ENCODE data around the gene SSC4D.
"Not testable (repeated sequence)": the region's sequence is repeated elsewhere in the genome, so short reads cannot be mapped to it uniquely, and the experiment has no call there.

Gene SSC4D

GRCh38 chr7:76395965-76396726 is 13.4 kb downstream of the SSC4D start:
- H3K4me1 ChIP-seq (ENCODE audit: control extremely low read depth in 1 of 4, control insufficient read depth in 4 of 4, insufficient read depth in 4 of 4, low read length in 3 of 4), result peaks cover 2 to 32% (median 27%) of the 10 kb centered on the region in 4 experiments
- H3K27ac ChIP-seq (ENCODE audit: insufficient read depth in 1 of 2, low read depth in 1 of 2, low read length in 2 of 2, poor library complexity in 1 of 2, severe bottlenecking in 2 of 2), result no peak overlapping the region
- CTCF ChIA-PET, result no interaction called here
- H3K36me3 ChIP-seq (ENCODE audit: control insufficient read depth in 4 of 4, insufficient read depth in 4 of 4, low read length in 3 of 4), result peaks cover 0 to 1% (median 0%) of the 10 kb centered on the region in 4 experiments
- POLR2A ChIA-PET, result no interaction called here
- H3K27me3 ChIP-seq (replicated peaks in 2 of 5; ENCODE audit: control insufficient read depth in 4 of 5, insufficient read depth in 5 of 5, low read length in 4 of 5), result no peaks in the 10 kb centered on the region
- H3K9me3 ChIP-seq (ENCODE audit: control extremely low read depth in 1 of 5, control insufficient read depth in 4 of 5, insufficient read depth in 2 of 5, low read depth in 1 of 5, low read length in 4 of 5), result no peaks in the 10 kb centered on the region
- no peak overlapping the region for H3K4me3 ChIP-seq (ENCODE audit: control insufficient read depth in 1 of 7, extremely low read depth in 1 of 7, insufficient read depth in 4 of 7, low read depth in 2 of 7, low read length in 6 of 7)
- peak in 1 of 3 donors; percentile 29 for DNase-seq
- WGBS (ENCODE audit: insufficient coverage), result 93% methylated on average over 12 of the region's 13 CpGs

- peaks cover 2 to 32% (median 27%) of the 10 kb centered on the region in 4 experiments for H3K4me1 ChIP-seq (ENCODE audit: control extremely low read depth in 1 of 4, control insufficient read depth in 4 of 4, insufficient read depth in 4 of 4, low read length in 3 of 4)
- WGBS (ENCODE audit: insufficient coverage), result 93% methylated on average over 9 of the region's 11 CpGs
Measured at GRCh38 chr7:76395605-76395964, 13.9 kb downstream of the SSC4D start.

DNA sequence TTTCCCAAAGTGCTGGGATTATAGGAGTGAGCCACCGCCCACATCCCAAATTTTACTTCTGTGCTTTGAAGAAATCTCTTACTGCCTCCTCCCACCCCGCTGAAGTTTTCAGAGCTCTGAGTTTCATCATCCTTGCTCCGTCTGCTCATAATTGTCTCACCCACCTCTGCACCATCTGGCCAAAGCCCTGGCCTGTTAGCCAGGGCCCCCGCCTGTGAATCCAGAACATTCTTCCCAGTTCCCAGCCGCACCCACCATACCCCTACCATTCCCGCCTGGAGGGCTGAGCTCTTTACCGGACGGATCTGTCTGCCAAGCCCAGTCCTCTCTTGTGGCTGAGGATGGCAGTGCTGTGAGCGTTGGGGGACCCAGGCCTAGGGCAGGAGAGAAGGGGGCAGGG is 14.5 kb downstream of the SSC4D start:
- 92% methylated on average over 8 of the region's 9 CpGs for WGBS (ENCODE audit: insufficient coverage)
- no peak overlapping the region for H3K27ac ChIP-seq (ENCODE audit: insufficient read depth in 1 of 2, low read depth in 1 of 2, low read length in 2 of 2, poor library complexity in 1 of 2, severe bottlenecking in 2 of 2)
- no peak overlapping the region for H3K4me3 ChIP-seq (ENCODE audit: control insufficient read depth in 1 of 7, extremely low read depth in 1 of 7, insufficient read depth in 4 of 7, low read depth in 2 of 7, low read length in 6 of 7)
- no peak for DNase-seq
- no peaks in the 10 kb centered on the region for H3K27me3 ChIP-seq (replicated peaks in 2 of 5; ENCODE audit: control insufficient read depth in 4 of 5, insufficient read depth in 5 of 5, low read length in 4 of 5)
- ChIA-PET POLR2A (no interaction called here), CTCF (no interaction called here)
- H3K9me3 ChIP-seq (ENCODE audit: control extremely low read depth in 1 of 5, control insufficient read depth in 4 of 5, insufficient read depth in 2 of 5, low read depth in 1 of 5, low read length in 4 of 5), result no peaks in the 10 kb centered on the region
- no peaks in the 10 kb centered on the region for H3K36me3 ChIP-seq (ENCODE audit: control insufficient read depth in 4 of 4, insufficient read depth in 4 of 4, low read length in 3 of 4)
- H3K4me1 ChIP-seq (ENCODE audit: control extremely low read depth in 1 of 4, control insufficient read depth in 4 of 4, insufficient read depth in 4 of 4, low read length in 3 of 4), result peaks cover 2 to 32% (median 27%) of the 10 kb centered on the region in 4 experiments

More at GRCh38 chr7:76395605-76395964, 13.9 kb downstream of the SSC4D start:
- DNase-seq; H3K36me3 ChIP-seq (ENCODE audit: control insufficient read depth in 4 of 4, insufficient read depth in 4 of 4, low read length in 3 of 4); POLR2A ChIA-PET; H3K9me3 ChIP-seq (ENCODE audit: control extremely low read depth in 1 of 5, control insufficient read depth in 4 of 5, insufficient read depth in 2 of 5, low read depth in 1 of 5, low read length in 4 of 5); H3K27ac ChIP-seq (ENCODE audit: insufficient read depth in 1 of 2, low read depth in 1 of 2, low read length in 2 of 2, poor library complexity in 1 of 2, severe bottlenecking in 2 of 2); H3K27me3 ChIP-seq (replicated peaks in 2 of 5; ENCODE audit: control insufficient read depth in 4 of 5, insufficient read depth in 5 of 5, low read length in 4 of 5); CTCF ChIA-PET; H3K4me3 ChIP-seq (ENCODE audit: control insufficient read depth in 1 of 7, extremely low read depth in 1 of 7, insufficient read depth in 4 of 7, low read depth in 2 of 7, low read length in 6 of 7): not testable (repeated sequence)

- DNase-seq, result peak; percentile 74 to 80 (median 77)
- peak overlapping the region; percentile 37 to 78 (median 71) for H3K4me3 ChIP-seq (ENCODE audit: control insufficient read depth in 1 of 7, extremely low read depth in 1 of 7, insufficient read depth in 4 of 7, low read depth in 2 of 7, low read length in 6 of 7)
- no peaks in the 10 kb centered on the region for H3K36me3 ChIP-seq (ENCODE audit: control insufficient read depth in 4 of 4, insufficient read depth in 4 of 4, low read length in 3 of 4)
- CTCF ChIA-PET, result interaction anchor here (0.6 to 1.3 kb wide), 4 partner anchors 16 to 954 kb away, joined by 3 to 6 read pairs (median 4); partner anchors contain the start of genes SSC4D and YWHAG
- H3K27ac ChIP-seq (ENCODE audit: insufficient read depth in 1 of 2, low read depth in 1 of 2, low read length in 2 of 2, poor library complexity in 1 of 2, severe bottlenecking in 2 of 2), result peak overlapping the region in 1 of 2 experiments; percentile 54
- WGBS (ENCODE audit: insufficient coverage), result 2% methylated on average over 71 of the region's 99 CpGs
- H3K27me3 ChIP-seq (replicated peaks in 2 of 5; ENCODE audit: control insufficient read depth in 4 of 5, insufficient read depth in 5 of 5, low read length in 4 of 5), result no peaks in the 10 kb centered on the region
- POLR2A ChIA-PET, result interaction anchor here (0.5 to 1.4 kb wide), 2 partner anchors 18 to 28 kb away, joined by 3 read pairs; no protein-coding TSS in a partner anchor
- no peaks in the 10 kb centered on the region for H3K9me3 ChIP-seq (ENCODE audit: control extremely low read depth in 1 of 5, control insufficient read depth in 4 of 5, insufficient read depth in 2 of 5, low read depth in 1 of 5, low read length in 4 of 5)
- peaks cover 2 to 39% (median 35%) of the 10 kb centered on the region in 4 experiments for H3K4me1 ChIP-seq (ENCODE audit: control extremely low read depth in 1 of 4, control insufficient read depth in 4 of 4, insufficient read depth in 4 of 4, low read length in 3 of 4)
Measured at GRCh38 chr7:76393116-76394031, 16.1 kb downstream of the SSC4D start.

DNA sequence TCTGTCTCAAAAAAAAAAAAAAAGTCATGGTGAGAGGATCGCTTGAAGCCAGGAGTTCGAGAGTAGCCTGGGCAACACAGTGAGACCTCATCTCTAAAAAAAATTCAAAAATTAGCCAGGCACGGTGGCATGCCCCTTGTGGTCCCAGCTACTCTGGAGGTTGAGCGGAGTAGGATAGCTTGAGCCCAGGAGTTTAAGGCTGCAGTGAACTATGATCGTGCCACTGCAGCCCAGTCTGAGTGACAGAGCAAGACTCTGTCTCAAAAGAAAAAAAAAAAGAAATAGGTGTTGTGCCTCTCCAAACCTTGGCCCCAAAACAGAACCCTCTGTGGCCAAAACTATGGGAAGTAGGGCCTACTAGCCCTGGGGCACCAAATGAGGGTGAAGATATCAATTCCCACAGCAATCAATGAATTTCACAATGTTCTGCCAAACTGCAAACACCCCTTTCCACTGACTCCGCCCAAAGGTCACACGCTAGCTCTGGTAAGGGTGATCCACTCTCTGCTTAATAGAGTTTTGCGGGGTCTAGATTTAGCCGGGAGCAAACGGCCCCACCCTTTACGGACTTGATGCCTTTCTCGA is 16.9 kb downstream of the SSC4D start:
- ChIA-PET CTCF (interaction anchor here (1.1 to 1.3 kb wide), 2 partner anchors 17 to 33 kb away, joined by 3 to 6 read pairs; partner anchors contain the start of genes SSC4D and YWHAG), POLR2A (interaction anchor here (1.4 kb wide), 1 partner anchor 28 kb away, joined by 3 read pairs; no protein-coding TSS in a partner anchor)
- Histone ChIP-seq H3K4me1 (ENCODE audit: control extremely low read depth in 1 of 4, control insufficient read depth in 4 of 4, insufficient read depth in 4 of 4, low read length in 3 of 4) (peaks cover 0 to 38% (median 30%) of the 10 kb centered on the region in 4 experiments), H3K36me3 (ENCODE audit: control insufficient read depth in 4 of 4, insufficient read depth in 4 of 4, low read length in 3 of 4) (no peaks in the 10 kb centered on the region), H3K4me3 (ENCODE audit: control insufficient read depth in 1 of 7, extremely low read depth in 1 of 7, insufficient read depth in 4 of 7, low read depth in 2 of 7, low read length in 6 of 7) (peak overlapping the region in 5 of 7 experiments; percentile 14 to 78 (median 74)), H3K27ac (ENCODE audit: insufficient read depth in 1 of 2, low read depth in 1 of 2, low read length in 2 of 2, poor library complexity in 1 of 2, severe bottlenecking in 2 of 2) (peak overlapping the region in 1 of 2 experiments; percentile 23), H3K27me3 (replicated peaks in 2 of 5; ENCODE audit: control insufficient read depth in 4 of 5, insufficient read depth in 5 of 5, low read length in 4 of 5) (no peaks in the 10 kb centered on the region), H3K9me3 (ENCODE audit: control extremely low read depth in 1 of 5, control insufficient read depth in 4 of 5, insufficient read depth in 2 of 5, low read depth in 1 of 5, low read length in 4 of 5) (no peaks in the 10 kb centered on the region)
- 32% methylated on average over 12 of the region's 12 CpGs for WGBS (ENCODE audit: insufficient coverage)
- no peak for DNase-seq

- 99% methylated on average over 13 of the region's 13 CpGs for WGBS (ENCODE audit: insufficient coverage)
- Histone ChIP-seq H3K4me3 (ENCODE audit: control insufficient read depth in 1 of 7, extremely low read depth in 1 of 7, insufficient read depth in 4 of 7, low read depth in 2 of 7, low read length in 6 of 7) (no peak overlapping the region), H3K27ac (ENCODE audit: insufficient read depth in 1 of 2, low read depth in 1 of 2, low read length in 2 of 2, poor library complexity in 1 of 2, severe bottlenecking in 2 of 2) (no peak overlapping the region), H3K9me3 (ENCODE audit: control extremely low read depth in 1 of 5, control insufficient read depth in 4 of 5, insufficient read depth in 2 of 5, low read depth in 1 of 5, low read length in 4 of 5) (no peaks in the 10 kb centered on the region), H3K36me3 (ENCODE audit: control insufficient read depth in 4 of 4, insufficient read depth in 4 of 4, low read length in 3 of 4) (no peaks in the 10 kb centered on the region), H3K27me3 (replicated peaks in 2 of 5; ENCODE audit: control insufficient read depth in 4 of 5, insufficient read depth in 5 of 5, low read length in 4 of 5) (no peaks in the 10 kb centered on the region), H3K4me1 (ENCODE audit: control extremely low read depth in 1 of 4, control insufficient read depth in 4 of 4, insufficient read depth in 4 of 4, low read length in 3 of 4) (peaks cover 0 to 28% (median 22%) of the 10 kb centered on the region in 4 experiments)
- CTCF ChIA-PET, result no interaction called here
- POLR2A ChIA-PET, result no interaction called here
- no peak for DNase-seq
Measured at GRCh38 chr7:76390092-76390491, 19.4 kb downstream of the SSC4D start.
